GM19467 (cell line): ENCODE data around the gene GEMIN4.
"Not testable (repeated sequence)": the region's sequence is repeated elsewhere in the genome, so short reads cannot be mapped to it uniquely, and the experiment has no call there.

Source experiments
- ATAC-seq: cut with Tn5 transposase; IDR thresholded peaks from one replicate; pipeline ENCODE4 v1.9.1; 2021; ENCODE audit warnings: mild to moderate bottlenecking, moderate library complexity; ENCODE audit not compliant: unreplicated experiment

Gene GEMIN4

DNA sequence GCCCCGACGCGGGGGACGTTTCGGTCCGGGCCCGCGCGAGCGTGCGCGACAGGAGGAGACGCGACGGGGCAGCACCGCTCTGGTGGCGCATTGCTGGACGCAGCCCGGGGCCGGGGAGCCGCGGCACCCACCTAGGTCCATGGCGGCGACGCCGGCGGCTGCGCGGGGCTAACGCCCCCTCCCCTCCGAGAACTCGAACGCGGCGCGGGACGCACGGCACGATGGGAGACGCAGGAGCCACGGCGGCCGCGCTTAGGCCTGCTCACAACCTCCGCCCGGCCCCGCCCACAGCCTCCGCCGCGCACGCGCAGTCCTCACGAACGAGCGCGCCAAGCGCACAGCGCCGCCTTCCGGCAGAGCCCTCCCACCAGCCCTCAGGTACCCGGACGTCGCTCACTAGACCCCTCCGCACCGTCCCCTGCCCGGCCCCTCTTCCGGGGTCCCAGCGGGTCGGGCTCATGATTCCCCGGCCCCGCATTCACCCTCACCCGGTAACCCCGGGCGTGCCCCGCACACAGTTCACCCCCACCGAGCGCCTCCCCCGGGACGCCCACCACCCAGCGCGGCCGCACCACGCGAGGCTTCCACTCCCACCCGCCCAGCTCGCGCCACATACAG is at the start of gene GEMIN4:
Gene GEMIN4 (minus strand): TSS at position 263 of the 618 bp plus-strand sequence. CDS start 122 bp downstream, at position 141.
- peak; percentile 86 for ATAC-seq

DNA sequence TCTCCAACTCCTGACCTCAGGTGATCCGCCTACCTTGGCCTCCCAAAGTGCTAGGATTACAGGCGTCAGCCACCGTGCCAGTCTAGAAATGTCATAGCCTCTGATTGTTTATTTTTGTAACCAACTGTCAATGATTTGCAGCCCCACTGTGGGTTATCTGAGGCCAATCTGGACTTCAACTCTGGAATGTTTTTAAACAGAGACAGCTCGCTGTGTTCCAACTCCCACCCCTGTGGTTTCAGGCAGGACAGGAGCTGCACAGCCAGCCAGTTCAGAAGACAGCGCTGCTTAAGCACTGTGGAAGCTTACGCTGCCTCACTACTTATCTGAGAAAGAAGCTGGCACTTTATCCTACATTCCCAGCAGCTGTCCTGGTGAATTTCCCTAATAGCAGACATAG is 49.6 kb upstream of the GEMIN4 start:
- ATAC-seq = no peak

DNA sequence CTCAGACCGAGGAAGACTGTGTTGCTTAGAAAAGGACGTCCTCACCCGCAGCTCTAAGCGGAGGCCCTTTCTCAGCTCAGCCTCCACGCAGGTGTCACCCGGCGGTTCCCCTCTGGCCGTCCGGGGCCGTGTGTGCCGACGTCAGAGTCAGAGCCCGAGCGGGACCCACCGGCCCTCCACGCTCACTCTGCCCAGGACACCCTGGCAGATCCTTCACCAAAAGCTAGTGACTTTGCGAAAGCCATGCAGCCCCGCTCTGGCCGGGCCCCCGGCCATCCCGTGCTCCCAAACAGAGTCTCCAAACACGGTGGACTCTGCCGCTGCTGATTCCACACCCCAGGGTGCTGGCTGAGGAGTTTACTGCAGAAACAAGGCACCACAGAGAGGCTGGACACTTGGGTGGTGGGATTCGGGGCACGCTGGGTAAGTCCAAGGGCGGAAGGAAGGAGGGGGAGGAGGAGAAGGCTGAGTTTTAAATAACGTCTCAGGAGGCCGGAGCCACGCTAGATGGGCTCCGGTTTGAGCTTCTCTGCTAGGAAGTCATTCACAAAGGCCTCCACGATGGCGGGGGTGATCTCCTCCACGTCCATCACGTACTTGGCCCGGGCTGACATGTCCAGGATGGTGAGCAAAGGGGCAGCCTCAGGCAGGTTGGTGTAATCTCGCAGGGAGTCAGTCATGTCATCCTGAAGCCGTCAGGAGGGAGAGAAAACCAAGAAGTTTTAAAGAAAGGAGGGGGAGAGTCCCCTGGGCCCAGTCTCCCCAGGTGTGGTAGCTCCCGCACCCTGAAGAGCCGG is 48.6 kb upstream of the GEMIN4 start:
- ATAC-seq = no peak

DNA sequence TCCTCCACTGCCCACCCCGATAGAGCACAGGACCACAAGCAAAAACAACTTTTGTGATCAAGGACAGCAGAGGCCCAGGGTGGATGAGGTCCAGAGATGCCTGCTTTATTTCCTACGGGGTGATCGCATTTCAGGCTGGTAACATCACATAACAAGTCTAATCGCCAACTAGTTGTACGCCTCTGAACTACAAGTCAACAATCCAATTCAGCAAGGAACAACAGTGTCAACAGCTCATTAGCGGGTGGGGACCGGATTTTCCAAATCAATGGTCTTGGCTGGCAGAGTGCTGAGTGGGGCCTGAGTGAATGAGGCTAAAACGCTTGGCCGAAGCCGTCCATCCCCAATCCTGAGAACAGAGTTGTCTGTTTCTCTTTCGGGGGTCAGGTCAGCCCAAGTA is 47.2 kb upstream of the GEMIN4 start:
- ATAC-seq = no peak

DNA sequence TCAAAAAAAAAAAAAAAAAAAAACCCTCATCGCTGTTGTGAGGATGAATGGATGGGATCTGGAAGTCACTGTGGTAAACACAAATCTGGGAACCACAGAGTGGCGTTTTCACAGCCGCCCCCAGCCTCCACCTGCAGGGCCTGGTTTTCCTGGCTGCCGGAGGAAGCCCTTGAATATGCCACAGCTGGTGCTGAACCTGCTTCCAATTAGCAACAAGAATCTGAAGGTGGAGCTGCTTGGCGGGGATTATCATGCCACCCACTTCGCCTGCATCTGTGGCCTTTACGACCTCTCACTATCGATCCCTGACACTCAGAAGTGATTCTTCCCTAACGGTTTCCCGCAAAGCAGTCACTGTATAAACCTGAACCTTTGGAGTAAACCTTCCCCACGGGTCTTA is 46.2 kb upstream of the GEMIN4 start:
- ATAC-seq = no peak

DNA sequence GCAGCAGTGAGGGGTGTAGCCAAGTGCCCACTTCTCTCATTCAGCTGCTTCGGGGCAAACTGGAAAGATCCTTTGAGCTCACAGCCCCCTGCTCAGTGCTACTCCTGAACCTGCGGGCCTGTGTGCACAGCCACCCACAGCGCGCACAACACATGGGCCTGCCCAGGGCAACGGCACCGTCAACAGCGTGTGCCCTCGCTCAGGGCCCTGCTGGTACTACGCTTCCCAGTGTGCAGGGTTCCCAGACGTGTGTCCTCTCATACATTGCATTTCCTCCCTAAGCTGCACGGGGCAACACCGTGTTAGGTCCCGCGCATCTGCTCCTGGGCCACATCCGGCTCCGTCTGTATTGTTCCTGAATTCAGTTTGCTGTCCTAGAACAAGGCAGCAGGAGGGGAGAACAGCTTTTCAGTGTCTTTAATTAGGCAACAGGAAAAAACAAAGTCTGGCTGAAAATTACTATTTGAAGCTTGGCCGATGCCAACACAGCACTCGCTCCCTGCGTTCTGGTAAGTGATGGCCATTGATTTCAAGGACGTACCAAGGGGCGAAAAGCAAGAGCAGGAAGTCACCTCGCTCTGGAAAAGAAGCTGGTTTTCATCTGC is 45.3 kb upstream of the GEMIN4 start:
- no peak for ATAC-seq

DNA sequence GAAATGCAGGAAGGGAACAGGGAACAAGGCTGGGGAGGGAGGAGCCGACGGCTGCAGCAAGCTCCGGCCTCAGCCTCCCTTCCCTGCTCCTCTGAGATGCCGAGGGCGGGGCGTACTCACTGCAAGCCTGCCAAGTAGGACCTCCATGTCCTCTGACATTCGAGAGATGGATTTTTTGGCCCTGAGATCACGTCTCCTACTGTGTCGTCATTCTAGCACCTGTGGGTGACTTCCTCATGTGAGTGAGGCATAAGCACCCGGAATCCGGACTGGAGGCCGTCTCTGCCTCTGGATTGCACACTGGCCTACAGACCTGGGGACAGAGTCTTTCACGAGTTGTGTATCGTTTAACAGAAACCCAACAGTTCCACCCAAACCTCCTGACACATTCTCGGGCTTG is 44.5 kb upstream of the GEMIN4 start:
- ATAC-seq = no peak

DNA sequence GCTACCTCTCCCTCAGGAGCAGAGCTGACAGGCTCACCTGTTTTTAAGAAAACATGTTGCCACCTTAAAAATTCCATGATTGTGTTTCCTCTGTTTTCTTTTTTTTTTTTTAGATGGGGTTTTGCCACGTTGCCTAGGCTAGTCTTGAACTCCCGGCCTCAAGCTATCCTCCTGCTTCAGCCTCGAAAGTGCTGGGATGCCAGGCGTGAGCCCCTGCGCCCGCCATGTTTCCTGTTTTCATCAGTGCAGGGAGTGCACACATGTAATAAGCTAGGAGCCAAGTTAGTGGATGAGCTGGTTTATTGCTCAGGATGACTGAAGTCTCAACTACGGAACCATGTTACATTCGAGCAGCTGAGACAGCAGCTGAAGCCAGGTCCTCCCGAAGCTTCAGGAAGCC is 43.7 kb upstream of the GEMIN4 start:
- no peak for ATAC-seq

DNA sequence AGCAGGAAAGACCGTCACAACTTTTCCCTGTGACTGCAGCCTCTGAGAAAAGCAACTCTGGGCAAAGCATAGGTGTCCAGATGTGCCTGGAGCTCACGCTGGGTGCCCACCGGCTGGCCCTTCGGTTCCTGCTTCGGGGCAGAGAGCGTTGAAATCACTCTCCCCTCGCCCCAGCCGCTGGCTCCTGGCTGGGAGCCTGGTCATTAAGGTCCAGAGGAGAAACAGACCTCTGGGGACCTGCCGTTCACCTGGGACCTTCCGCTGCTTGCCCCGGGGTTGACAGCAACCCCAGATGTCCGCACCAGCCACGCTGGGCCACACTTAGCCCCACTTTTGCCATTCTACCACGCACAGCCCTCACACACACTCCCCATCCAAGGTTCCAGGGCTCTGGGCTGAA is 43.2 kb upstream of the GEMIN4 start:
- no peak for ATAC-seq

DNA sequence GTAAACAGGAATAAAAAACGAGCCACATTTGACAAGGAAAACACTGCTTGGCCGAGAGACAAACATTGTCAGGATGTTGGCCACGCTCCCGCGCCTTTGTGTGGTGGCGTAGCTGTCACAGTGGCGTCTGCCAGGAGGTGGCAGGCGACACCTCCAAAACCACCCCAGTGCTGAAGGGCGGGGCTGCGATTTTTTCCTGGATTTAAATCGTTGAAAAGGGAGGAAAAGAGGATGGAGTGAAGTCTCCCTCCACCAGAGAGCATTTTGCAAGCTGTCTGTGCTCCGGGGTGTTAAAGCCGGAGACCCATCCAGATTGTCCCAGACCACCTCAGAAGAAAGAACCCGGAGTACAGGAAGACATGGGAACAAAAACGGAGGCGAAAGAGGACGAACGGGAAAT is 42.8 kb upstream of the GEMIN4 start:
- ATAC-seq = no peak

DNA sequence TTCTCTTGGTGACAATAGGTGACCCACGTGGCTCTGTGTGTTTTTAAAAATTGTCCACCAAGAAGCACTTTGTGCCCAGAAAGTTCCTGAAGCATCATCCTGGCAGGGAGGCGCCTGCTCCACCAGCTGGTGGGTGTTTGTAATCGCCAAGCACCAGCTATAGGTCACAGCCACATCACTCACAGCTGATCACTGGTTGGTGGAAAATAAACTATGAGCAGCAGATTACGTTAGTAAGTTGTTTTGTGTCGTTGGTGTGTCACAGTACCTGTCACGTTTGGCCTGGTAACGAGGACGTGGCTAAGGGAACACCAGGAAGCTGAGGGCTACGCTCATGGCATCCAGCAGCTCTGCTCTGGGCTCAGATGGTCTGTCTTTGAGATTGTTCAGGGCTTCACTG is 40.2 kb upstream of the GEMIN4 start:
- ATAC-seq = no peak

DNA sequence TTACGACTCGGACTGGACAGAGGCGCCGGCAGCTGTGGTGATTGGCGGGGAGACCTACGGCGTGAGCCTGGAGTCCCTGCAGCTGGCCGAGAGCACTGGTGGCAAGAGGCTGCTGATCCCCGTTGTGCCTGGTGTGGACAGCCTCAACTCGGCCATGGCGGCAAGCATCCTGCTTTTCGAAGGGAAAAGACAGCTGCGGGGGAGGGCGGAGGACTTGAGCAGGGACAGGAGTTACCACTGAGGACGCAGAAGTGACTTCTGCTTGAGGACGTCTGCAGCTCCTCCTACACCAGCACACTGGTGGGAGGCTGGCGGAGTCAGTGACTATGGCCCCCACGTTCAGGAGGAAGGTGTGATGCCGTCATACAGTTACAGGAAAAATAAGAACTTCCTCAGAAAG is 39.8 kb upstream of the GEMIN4 start:
- no peak for ATAC-seq

DNA sequence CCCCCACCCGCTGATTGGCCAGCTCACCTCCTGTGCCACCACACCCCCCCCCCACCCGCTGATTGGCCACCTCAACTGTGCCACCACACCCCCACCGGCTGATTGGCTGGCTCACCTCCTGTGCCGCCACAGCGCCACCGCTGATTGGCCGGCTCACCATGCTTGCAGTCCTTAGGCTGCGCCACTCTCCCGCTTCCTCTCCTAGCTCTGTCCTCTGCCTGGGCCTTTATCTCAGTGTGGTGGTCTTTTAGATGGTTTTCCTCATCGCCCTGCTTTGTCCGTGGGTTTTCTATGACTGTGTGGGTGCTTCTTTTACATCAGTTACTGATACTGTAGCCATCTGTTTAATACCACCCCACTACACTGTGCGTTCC is 38.8 kb upstream of the GEMIN4 start:
- ATAC-seq = not testable (repeated sequence)

DNA sequence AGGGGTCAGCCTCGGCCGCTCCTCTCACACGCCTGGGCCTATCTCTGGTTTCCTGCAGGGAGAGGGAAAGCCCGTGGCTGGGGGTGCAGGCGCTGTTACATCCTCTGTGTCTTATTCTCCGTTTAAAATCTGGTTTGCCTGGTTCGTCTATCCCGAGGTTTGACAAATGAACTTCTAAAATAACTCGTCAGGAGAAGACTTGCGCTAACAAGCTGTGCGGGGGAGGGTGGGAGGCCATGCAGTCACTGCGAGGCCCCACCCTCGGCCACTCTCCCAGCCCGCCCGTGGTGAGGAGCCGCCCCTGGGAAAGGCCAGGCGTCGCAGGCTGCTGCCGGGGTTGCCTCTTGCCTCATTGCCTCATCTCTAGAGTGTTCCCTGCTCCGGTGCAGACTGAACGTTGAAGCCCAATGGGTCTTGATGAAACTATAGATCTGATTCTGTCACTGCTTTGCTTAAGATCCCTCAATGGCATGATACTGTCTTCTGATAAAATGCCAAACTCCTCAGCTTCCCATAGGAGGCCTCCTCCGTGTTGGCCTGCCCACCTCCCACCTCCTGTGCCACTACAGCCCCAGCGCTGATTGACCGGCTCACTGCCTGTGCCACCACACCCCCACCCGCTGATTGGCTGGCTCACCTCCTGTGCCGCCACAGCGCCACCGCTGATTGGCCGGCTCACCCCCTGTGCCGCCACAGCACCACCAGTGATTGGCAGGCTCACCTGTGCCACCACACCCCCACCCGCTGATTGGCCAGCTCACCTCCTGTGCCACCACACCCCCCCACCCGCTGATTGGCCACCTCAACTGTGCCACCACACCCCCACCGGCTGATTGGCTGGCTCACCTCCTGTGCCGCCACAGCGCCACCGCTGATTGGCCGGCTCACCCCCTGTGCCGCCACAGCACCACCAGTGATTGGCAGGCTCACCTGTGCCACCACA is 38.1 kb upstream of the GEMIN4 start:
- ATAC-seq = not testable (repeated sequence)

DNA sequence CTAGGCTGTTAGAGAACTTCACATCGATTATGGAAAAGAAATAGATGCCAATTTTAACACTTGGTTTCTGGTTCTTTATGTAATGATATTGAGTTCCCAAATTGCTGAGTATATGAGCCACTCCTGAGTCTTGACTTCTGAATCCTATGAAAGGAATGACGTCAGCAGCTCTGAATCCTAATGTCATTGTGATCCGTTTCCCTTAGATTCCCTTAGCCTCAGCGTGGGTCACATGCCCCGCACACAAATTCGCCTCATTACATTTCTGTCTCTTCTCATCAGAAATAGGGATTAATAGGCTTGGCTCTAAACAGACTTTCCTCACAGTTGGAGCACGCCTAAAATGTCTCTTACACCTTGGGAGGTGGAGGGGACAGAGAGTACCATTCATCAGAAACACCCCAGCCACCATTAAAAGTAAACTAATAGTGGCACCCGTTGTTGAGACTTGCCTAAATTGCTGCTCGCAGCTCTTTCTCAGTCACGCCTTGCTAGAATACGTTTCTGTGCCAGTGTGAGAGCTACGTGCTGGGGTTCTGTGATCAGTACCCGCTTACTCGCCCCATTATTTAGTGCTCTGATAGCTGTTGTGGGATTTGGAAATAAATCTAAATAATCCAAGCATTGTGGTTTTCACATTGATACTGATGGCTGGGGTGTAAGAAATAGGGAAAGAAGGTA is 37.2 kb upstream of the GEMIN4 start:
- ATAC-seq = no peak

DNA sequence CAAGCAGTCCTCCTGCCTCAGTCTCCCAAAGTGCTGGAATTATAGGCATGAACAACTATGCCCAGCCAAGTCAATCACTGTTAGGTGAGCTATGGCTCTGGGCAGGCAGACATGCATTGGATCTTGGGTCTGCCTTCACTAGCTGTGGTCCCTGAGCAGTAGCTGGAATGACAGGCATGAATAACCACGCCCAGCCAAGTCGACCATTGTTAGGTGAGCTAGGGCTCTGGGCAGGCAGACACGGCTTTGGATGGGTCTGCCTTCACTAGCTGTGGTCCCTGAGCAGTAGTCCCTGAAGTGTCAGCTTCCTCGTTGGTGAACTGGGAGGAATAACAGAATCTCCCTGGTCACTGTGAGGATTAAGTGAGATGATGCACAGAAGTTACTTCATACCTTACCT is 36.5 kb upstream of the GEMIN4 start:
- no peak for ATAC-seq

DNA sequence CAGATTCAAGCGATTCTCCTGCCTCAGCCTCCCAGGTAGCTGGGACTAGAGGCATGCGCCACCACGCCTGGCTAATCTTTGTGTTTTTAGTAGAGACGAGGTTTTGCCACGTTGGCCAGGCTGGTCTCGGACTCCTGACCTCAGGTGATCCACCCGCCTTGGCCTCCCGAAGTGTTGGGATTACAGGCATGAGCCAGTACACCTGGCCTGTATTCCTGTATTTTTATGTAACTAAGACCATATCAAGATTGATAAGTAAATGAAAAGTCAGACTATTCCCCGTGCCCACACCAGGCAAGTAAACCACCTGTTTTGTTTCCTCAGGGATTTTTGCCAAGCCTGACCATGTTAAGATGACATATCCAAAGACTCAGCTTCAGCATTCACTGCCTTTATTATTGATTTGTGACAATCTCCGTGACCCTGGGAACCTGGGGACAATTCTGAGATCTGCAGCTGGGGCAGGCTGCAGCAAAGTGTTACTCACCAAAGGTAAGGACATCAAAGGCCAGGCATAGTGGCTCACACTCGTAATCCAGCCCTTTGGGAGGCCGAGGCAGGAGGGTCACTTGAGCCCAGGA is 35.7 kb upstream of the GEMIN4 start:
- ATAC-seq = no peak

DNA sequence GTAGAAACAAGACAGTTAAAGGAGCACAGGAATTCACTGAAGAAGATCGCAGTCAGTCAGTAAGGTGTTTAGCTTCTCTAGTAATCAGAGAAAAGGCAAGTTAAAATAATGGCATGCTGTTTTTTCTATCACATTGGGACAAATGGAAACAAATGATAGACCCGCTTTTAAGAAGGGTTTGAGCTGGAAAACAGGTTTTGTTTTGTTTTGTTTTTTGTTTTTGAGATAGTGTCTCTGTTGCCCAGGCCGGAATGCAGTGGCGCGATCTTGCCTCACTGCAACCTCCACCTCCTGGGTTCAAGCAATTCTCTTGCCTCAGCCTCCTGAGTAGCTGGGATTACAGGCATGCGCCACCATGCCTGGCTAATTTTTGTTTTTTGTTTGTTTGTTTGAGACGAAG is 33.8 kb upstream of the GEMIN4 start:
- not testable (repeated sequence) for ATAC-seq

DNA sequence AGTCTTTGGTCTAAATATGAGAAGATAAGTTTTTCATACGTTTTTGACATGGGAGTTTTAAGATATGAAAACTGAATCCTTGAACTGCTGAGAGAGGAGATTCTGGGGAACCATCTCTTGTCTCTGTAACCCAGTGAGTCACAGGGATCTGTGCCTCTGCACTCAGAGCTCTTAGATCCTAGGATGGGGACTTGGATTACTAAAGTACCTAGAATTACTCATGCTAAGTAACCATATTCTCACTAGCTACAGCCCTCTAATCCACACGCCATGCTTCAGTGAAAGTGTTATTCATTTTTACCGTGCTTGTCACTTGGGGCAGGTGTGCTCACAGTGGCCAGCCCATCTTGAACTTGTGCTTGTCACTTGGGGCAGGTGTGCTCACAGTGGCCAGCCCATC is 32.1 kb upstream of the GEMIN4 start:
- ATAC-seq = no peak
